Neuron (in vitro differentiated cells): ENCODE data around the gene ALDOB.

Experiments
- H2AFZ ChIP-seq: one replicate; pipeline ENCODE4 v1.6.1; 2013; ENCODE audit warnings: low read depth, mild to moderate bottlenecking, inconsistent platforms, low read length, moderate library complexity
- H3K27me3 ChIP-seq: one replicate; pipeline ENCODE4 v1.6.1; 2013; ENCODE audit warnings: low read length; ENCODE audit not compliant: insufficient read depth
- H3K36me3 ChIP-seq: one replicate; pipeline ENCODE4 v1.6.1; 2013; ENCODE audit warnings: low read length; ENCODE audit not compliant: insufficient read depth
- H3K4me1 ChIP-seq: one replicate; pipeline ENCODE4 v1.6.1; 2013; ENCODE audit warnings: low read length; ENCODE audit not compliant: insufficient read depth
- H3K4me3 ChIP-seq: 2 replicates; pipeline ENCODE4 v1.5.1; 2013; ENCODE audit warnings: mild to moderate bottlenecking, low read length, moderate library complexity
- H3K9me3 ChIP-seq: one replicate; pipeline ENCODE4 v1.6.1; 2013; ENCODE audit warnings: low read length

The ALDOB gene

DNA sequence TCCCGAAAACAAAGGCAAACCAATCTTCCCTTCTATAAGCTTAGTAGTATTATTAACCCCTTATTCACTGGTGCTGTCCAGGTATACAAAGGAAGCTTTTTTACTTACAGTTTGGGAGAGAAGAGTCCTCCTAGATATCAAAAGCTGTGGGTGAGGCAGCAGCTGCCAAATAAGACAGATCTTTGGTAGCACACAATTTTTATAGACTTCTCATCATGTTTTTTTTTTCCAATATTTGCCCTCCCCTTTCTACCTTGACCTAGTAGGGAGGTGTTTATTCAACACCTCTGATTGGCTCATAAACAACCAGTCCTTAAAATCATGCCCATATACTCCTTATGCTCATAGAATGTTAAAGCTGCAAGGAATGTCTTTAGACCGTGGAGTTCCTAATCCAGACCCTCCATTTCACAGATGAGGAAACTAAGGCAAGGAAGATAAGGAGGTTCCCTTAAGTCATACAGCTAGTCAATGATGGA, at the start of gene ALDOB:
ALDOB (minus strand) TSS at position 174 of the 479 bp plus-strand sequence. CDS start 4,887 bp downstream, outside the sequence.
- Histone ChIP-seq H3K9me3 (no peaks in the 10 kb centered on the region), H2AFZ (no peak within 1 kb of the TSS), H3K36me3 (no peaks in the 10 kb centered on the region), H3K4me1 (no peaks in the 10 kb centered on the region), H3K27me3 (peaks cover 6% of the 10 kb centered on the region), H3K4me3 (no peak within 1 kb of the TSS)

DNA sequence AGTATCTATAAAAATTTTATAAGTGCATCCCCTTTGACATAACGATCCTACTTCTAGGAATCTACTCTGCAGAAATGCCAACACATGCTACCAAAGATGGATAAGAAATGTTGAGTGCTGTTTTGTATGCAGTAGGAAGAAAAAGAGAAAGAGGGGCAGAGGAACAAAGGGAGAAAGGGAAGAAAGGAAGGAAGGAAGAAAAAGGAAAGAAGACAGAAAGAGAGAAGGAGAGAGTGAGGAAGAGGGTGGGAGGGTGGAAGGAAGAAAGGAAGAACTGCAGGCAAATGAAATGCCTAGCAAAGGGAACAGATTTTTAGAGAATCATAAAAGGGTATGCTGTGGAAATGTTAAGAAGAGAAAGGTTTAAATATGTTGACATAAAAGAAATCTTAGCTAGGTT, 48.5 kb upstream of the ALDOB start:
- H3K9me3 ChIP-seq, result no peaks in the 10 kb centered on the region
- H3K4me1 ChIP-seq, result no peaks in the 10 kb centered on the region
- no peak overlapping the region for H3K4me3 ChIP-seq
- H3K36me3 ChIP-seq, result no peaks in the 10 kb centered on the region
- no peaks in the 10 kb centered on the region for H3K27me3 ChIP-seq
- H2AFZ ChIP-seq, result no peak overlapping the region

DNA sequence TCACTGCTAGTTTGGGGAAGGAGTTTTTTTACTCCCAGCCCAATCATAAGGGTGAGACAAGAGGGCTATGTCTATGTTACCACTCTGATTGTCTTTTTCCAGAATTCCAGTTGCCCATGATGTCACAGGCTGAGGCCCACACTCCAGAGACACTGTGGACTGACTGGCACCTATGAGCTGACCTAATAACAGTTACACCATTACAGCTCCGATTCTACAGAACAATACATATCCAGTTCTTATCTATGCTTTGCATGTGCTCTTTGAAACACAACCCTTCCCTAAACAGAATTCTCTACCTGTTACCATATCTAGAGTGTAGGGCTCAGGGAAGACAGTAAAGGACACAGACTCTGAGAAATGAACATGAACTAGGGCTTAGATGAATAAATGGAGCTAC, 45.7 kb upstream of the ALDOB start:
- Histone ChIP-seq H3K4me1 (no peaks in the 10 kb centered on the region), H2AFZ (no peak overlapping the region), H3K27me3 (no peaks in the 10 kb centered on the region), H3K9me3 (peaks cover under 1% of the 10 kb centered on the region), H3K4me3 (no peak overlapping the region), H3K36me3 (peaks cover 7% of the 10 kb centered on the region)

DNA sequence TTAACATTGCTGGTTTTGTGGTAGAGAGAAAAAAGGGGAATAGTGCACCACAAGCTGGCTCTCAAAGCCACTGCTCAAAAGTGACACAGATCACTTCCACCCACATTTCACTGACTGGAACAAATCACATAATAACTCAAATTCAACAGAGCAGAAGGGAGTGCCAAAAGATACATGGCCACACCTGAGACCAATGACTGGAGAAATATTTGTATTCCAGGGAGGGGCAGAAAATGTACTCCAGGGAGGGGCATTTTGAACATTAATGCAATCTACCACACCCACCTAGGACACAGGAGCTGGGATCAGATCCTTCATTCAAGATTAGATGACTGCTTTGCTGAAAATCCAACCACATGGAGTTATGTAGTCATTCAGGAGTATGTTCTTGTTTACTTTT, 44.8 kb upstream of the ALDOB start:
- H3K4me1 ChIP-seq, result no peaks in the 10 kb centered on the region
- peaks cover 16% of the 10 kb centered on the region for H3K36me3 ChIP-seq
- H3K27me3 ChIP-seq, result no peaks in the 10 kb centered on the region

DNA sequence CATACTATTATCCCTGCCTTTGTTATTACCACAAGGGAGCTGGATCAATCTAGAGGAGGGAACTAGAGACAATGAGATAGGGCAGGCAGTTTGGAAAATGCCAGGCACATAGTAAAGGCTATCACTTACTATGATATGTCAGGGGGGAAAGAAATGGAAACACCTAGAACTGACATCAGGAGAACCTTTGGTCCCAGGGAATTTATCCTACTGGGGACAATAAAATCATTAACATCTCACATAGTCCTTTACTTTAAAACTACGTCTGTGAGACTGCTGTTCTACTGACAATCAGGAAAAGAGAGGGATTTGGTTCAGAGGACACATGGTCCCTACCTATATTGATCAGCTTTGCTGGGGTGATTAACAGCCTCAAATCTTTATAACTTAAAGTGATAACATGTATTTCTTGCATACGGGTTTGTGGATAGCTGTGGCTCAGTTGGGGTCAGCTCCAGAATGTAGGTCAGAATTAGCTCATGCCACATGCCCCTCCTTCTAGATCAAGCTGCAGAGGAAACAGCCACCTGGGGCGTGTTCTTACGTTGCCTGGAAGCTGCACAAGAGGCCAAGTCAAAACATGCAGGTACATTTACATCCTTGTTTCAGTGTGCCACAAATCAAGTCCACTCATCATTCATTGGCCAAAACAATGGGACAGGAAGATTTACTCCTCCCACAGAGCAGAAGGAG, 43.9 kb upstream of the ALDOB start:
- H3K27me3 ChIP-seq, result no peaks in the 10 kb centered on the region
- no peaks in the 10 kb centered on the region for H3K4me1 ChIP-seq
- peaks cover 17% of the 10 kb centered on the region for H3K36me3 ChIP-seq
- H3K9me3 ChIP-seq, result peaks cover 3% of the 10 kb centered on the region
- no peak overlapping the region for H2AFZ ChIP-seq
- no peak overlapping the region for H3K4me3 ChIP-seq

More for the DNA sequence above, 44.8 kb upstream of the ALDOB start:
- no peak overlapping the region for H2AFZ ChIP-seq
- H3K4me3 ChIP-seq, result no peak overlapping the region
- peaks cover 3% of the 10 kb centered on the region for H3K9me3 ChIP-seq

DNA sequence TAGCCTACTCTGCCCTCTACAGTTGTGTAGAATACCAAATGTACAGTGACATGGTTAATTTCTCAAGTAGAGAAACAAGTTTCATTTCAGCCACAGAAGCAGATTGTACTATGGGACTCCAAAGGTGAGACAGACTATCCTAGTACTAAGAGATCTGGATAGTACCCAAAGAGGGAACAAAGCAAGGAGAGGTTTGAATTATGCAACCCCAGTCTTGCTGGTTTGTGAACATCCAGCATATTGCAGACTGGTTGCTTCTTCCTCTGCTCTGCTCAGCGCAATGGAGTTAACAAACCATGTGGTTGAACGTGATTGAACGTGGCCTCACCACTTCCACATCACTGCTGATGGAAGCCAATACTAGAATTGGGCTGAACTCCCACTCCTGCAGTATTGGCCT, 43.3 kb upstream of the ALDOB start:
- peaks cover 3% of the 10 kb centered on the region for H3K9me3 ChIP-seq
- no peaks in the 10 kb centered on the region for H3K27me3 ChIP-seq
- H3K36me3 ChIP-seq, result peaks cover 20% of the 10 kb centered on the region
- no peak overlapping the region for H3K4me3 ChIP-seq
- no peaks in the 10 kb centered on the region for H3K4me1 ChIP-seq
- H2AFZ ChIP-seq, result no peak overlapping the region

DNA sequence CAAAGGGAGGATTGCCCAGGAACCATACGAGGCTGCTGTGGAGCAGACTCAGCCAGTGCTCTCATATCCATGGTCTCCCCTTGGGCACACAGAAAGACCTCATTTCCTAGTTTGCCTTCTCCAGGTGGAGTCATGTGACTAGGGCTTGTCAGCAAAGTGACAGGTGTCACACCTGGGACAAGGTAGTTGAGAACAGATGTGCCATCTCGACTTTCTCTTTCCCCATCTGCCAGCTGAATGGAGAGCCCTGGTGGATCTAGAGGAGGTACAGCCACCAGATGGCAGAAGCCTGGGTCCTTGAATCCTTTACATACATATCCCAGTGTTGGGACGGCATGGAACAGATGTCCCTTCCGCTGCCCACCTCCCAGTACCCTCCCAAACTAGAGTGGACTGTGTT, 42.9 kb upstream of the ALDOB start:
- H2AFZ ChIP-seq, result no peak overlapping the region
- H3K27me3 ChIP-seq, result no peaks in the 10 kb centered on the region
- peaks cover 20% of the 10 kb centered on the region for H3K36me3 ChIP-seq
- no peaks in the 10 kb centered on the region for H3K4me1 ChIP-seq
- H3K4me3 ChIP-seq, result no peak overlapping the region
- H3K9me3 ChIP-seq, result peaks cover 3% of the 10 kb centered on the region

DNA sequence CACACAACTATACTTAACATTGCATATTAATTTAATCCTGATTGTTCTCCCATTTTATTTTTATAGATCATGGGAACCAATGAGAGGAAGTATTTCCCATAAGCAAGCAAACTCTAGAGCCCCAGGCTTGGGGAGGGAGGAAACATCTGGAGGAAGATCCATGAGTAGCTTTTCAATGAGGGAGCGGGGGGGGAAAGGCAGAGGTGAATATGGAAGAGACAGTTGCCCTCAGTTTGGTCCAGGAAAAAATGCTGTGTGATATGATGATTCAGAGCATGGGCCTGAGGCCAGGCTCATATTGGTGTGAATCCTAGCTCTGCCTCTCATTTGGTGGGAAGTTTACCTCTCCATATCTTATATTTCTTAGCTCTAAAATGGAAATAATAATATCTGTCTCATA, 42.2 kb upstream of the ALDOB start:
- H3K9me3 ChIP-seq, result peaks cover 3% of the 10 kb centered on the region
- H2AFZ ChIP-seq, result no peak overlapping the region
- peaks cover 20% of the 10 kb centered on the region for H3K36me3 ChIP-seq
- no peak overlapping the region for H3K4me3 ChIP-seq
- no peaks in the 10 kb centered on the region for H3K27me3 ChIP-seq
- no peaks in the 10 kb centered on the region for H3K4me1 ChIP-seq

DNA sequence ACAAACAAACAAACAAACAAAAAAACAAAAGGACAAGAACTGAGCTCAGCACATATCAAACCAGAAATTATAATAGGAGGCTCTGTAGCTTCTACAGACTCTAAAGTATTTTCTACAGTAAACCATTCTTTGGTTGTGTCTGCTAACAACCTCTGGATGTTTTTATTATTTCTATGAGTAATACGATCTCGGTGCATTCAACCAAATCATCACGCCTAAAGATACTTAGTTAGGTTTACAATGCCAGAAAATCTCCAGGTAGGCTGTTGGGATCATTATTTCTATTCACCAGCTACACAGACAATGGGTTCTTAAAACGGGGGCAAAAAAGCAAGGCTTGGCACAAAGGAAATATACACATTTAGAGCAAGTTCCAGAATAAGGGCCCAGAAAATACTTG, 41.6 kb upstream of the ALDOB start:
- H3K36me3 ChIP-seq, result peaks cover 20% of the 10 kb centered on the region
- H3K9me3 ChIP-seq, result peaks cover 3% of the 10 kb centered on the region
- no peak overlapping the region for H2AFZ ChIP-seq
- no peaks in the 10 kb centered on the region for H3K27me3 ChIP-seq
- no peak overlapping the region for H3K4me3 ChIP-seq
- H3K4me1 ChIP-seq, result no peaks in the 10 kb centered on the region

DNA sequence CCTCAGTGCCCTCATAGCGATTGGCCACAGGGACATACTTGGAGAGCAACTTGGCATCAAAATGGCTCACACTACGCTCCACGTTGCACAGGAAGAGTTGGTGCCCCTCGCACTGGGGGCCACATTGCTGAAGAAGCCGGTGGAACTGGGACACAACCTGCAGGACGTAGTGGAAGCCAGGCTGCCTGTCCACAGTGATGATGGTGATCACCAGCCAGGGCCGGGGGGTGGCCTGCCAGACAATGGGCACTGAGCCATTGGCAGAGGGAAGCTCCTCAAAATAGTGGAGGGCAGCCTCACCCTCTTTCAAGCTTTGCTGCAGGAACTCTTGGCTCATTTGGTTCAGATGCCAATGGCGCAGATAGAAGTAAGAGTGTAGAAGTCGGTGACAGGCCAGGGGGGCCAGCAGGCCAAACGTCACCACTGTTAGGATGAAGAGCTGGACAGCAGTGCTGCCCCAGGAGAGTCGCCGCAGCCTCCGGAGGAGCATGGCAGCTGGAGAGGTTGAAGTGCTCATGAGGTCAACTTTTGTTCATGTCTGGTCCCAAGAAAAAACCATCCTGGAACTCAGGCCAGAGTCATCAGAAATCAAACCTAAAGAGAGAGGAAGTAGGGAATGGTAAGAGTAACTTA, 41.1 kb upstream of the ALDOB start:
- peaks cover 20% of the 10 kb centered on the region for H3K36me3 ChIP-seq
- no peak overlapping the region for H2AFZ ChIP-seq
- no peak overlapping the region for H3K4me3 ChIP-seq
- H3K27me3 ChIP-seq, result no peaks in the 10 kb centered on the region
- no peaks in the 10 kb centered on the region for H3K4me1 ChIP-seq
- peaks cover 3% of the 10 kb centered on the region for H3K9me3 ChIP-seq

DNA sequence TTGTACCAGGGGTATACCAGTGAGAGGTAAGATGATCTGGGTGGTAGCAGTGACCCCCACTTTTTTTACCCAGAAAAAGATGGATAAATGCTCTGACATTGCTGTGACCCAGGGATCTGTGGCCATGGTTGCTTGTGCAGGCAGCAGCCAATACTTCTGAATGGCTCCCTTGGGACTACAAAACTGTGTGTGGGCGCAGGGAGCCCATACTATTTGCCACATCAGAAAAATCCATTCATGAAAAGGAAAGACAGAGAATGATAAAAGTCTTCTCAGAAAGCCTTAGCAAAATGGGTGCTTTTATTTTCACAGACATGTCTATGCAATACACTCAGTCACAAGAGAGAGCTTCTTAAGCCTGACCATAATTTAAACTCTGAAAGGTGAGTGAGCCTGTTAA, 37.3 kb upstream of the ALDOB start:
- no peaks in the 10 kb centered on the region for H3K4me1 ChIP-seq
- no peaks in the 10 kb centered on the region for H3K27me3 ChIP-seq
- H3K4me3 ChIP-seq, result no peak overlapping the region
- peaks cover 20% of the 10 kb centered on the region for H3K36me3 ChIP-seq
- no peak overlapping the region for H2AFZ ChIP-seq
- H3K9me3 ChIP-seq, result peaks cover 3% of the 10 kb centered on the region

DNA sequence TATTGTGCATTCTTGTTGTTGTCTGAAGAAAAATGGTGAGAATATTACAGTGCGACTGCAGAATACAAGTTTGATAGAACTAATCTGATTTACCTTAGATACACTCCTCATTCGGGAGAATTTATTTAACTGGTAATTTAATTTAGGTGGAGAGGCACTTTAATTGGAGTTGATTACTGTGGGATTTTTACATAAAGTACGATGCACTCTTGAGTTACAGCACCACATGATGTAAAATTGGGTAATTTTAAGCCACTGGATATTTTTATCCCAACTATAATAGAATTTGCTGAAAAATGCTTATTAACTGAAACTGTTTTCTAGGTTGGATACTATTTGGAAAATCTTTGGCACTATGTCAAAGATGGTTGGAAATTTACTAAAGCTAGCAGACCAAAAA, 35.4 kb upstream of the ALDOB start:
- Histone ChIP-seq H3K36me3 (peaks cover 9% of the 10 kb centered on the region), H3K4me3 (no peak overlapping the region), H2AFZ (no peak overlapping the region), H3K27me3 (no peaks in the 10 kb centered on the region), H3K4me1 (no peaks in the 10 kb centered on the region), H3K9me3 (no peaks in the 10 kb centered on the region)

DNA sequence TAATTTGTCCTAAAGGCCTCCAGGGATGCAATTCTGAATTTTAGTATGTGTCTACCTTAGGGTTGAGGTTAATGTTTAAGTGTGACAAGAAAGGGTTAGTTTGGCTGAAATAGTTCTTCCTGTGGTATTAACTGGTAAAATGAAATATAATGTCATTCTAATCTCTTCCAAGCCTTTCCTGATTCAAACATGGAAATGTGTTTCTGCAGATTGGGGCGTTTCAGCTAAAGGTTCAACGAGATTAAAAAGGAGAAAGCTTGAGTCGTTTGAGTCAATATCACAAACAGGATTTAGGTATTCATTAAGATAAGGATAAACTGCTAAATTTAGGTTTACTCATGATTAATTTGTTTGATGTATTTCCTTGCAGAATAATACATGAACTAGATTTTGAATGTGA, 34.4 kb upstream of the ALDOB start:
- no peaks in the 10 kb centered on the region for H3K9me3 ChIP-seq
- H3K4me1 ChIP-seq, result no peaks in the 10 kb centered on the region
- no peaks in the 10 kb centered on the region for H3K27me3 ChIP-seq
- H3K36me3 ChIP-seq, result peaks cover 4% of the 10 kb centered on the region
- no peak overlapping the region for H3K4me3 ChIP-seq
- no peak overlapping the region for H2AFZ ChIP-seq
